Measurements from ENCODE around the gene ZNF497. TPM values are rescaled to one million over a fixed set of nuclear protein-coding genes. Genes with fewer than 3 reads are reported as not detected.
A peak's percentile ranks its signal among the peaks of the same experiment; 100 is the strongest.

The ZNF497 gene
- total and polyA plus RNA-seq, 12 donors, result 0.20 to 8.1 (median 1.6) TPM

- peak in 1 of 7 donors; percentile 64 for DNase-seq
- Histone ChIP-seq H3K27me3 (no peaks in the 10 kb centered on the region), H3K36me3 (replicated peaks in 1 of 2) (peaks cover 0 to 21% of the 10 kb centered on the region in 2 donors), H3K4me1 (replicated peaks in 1 of 2) (peaks cover 30 to 36% of the 10 kb centered on the region in 2 donors), H3K9me3 (replicated peaks in 1 of 3) (no peaks in the 10 kb centered on the region), H3K4me3 (peak overlapping the region; percentile 71 to 86 (median 74)), H3K27ac (peak overlapping the region; percentile 95 to 99 (median 97))
- 9 to 34% (median 11%) methylated on average over 10 to 36 of the region's 36 CpGs for WGBS, 4 donors
- TF ChIP-seq CTCF (IDR thresholded peaks at IDR 0.05) (no peak), POLR2A (IDR thresholded peaks at IDR 0.05) (no peak)
- intact Hi-C loops (cut with DNase I), result no loop called here
Observed at GRCh38 chr19:58385891-58386575, 23.5 kb upstream of the ZNF497 start.

GRCh38 chr19:58385313-58385890 lies 22.9 kb upstream of the ZNF497 start:
- Histone ChIP-seq H3K4me1 (replicated peaks in 1 of 2) (peaks cover 30 to 36% of the 10 kb centered on the region in 2 donors), H3K4me3 (peak overlapping the region in 1 of 4 donors; percentile 74), H3K9me3 (replicated peaks in 1 of 3) (no peaks in the 10 kb centered on the region), H3K27ac (peak overlapping the region in 2 of 5 donors; percentile 97 to 98), H3K27me3 (no peaks in the 10 kb centered on the region), H3K36me3 (replicated peaks in 1 of 2) (peaks cover 0 to 15% of the 10 kb centered on the region in 2 donors)
- peak in 1 of 7 donors; percentile 51 for DNase-seq
- 84 to 90% (median 86%) methylated on average over 2 to 9 of the region's 9 CpGs for WGBS, 4 donors
- no peak for TF ChIP-seq POLR2A (IDR thresholded peaks at IDR 0.05)
- TF ChIP-seq CTCF (IDR thresholded peaks at IDR 0.05), result no peak
- intact Hi-C loops (cut with DNase I), result no loop called here

- WGBS, 4 donors, result 91 to 97% (median 92%) methylated on average over 4 to 6 of the region's 6 CpGs
- Histone ChIP-seq H3K27me3 (no peaks in the 10 kb centered on the region), H3K4me3 (no peak overlapping the region), H3K36me3 (replicated peaks in 1 of 2) (no peaks in the 10 kb centered on the region), H3K27ac (no peak overlapping the region), H3K4me1 (replicated peaks in 1 of 2) (peaks cover 36 to 41% of the 10 kb centered on the region in 2 donors), H3K9me3 (replicated peaks in 1 of 3) (no peaks in the 10 kb centered on the region)
- TF ChIP-seq CTCF (IDR thresholded peaks at IDR 0.05), result no peak
- TF ChIP-seq POLR2A (IDR thresholded peaks at IDR 0.05), result no peak
- intact Hi-C loops (cut with DNase I), result no loop called here
- DNase-seq, result peak in 2 of 7 donors; percentile 20 to 50
Observed at GRCh38 chr19:58382997-58383603, 20.5 kb upstream of the ZNF497 start.

GRCh38 chr19:58381460-58382212 lies 19.1 kb upstream of the ZNF497 start:
- Histone ChIP-seq H3K36me3 (replicated peaks in 1 of 2) (no peaks in the 10 kb centered on the region), H3K27me3 (no peaks in the 10 kb centered on the region), H3K4me3 (peak overlapping the region in 2 of 4 donors; percentile 79 to 87), H3K4me1 (replicated peaks in 1 of 2) (peaks cover 29 to 34% of the 10 kb centered on the region in 2 donors), H3K9me3 (replicated peaks in 1 of 3) (no peaks in the 10 kb centered on the region), H3K27ac (peak overlapping the region in 4 of 5 donors; percentile 4 to 98 (median 78))
- intact Hi-C loops (cut with DNase I), result no loop called here
- peak in 2 of 7 donors; percentile 43 to 66 for DNase-seq
- TF ChIP-seq CTCF (IDR thresholded peaks at IDR 0.05) (peak in 1 of 6 experiments; percentile 2), POLR2A (IDR thresholded peaks at IDR 0.05) (no peak)
- WGBS, 4 donors, result 31 to 36% (median 32%) methylated on average over 26 of the region's 26 CpGs

All from adrenal gland (tissue), 12 donors.